GM18868 (cell line): ENCODE measurements around the gene RAB31.

Experiments
- ATAC-seq: cut with Tn5 transposase; IDR thresholded peaks from one replicate; pipeline ENCODE4 v1.9.1; 2021; ENCODE audit warnings: mild to moderate bottlenecking, moderate library complexity; ENCODE audit not compliant: unreplicated experiment

The RAB31 gene

GRCh38 chr18:9691235-9691634 is 16.9 kb upstream of the RAB31 start:
- peak; percentile 87 for ATAC-seq

- no peak for ATAC-seq
These were observed 13.9 kb upstream of the RAB31 start for GRCh38 chr18:9694174-9694573.

GRCh38 chr18:9694952-9695495 is 13.1 kb upstream of the RAB31 start:
- ATAC-seq = no peak

DNA sequence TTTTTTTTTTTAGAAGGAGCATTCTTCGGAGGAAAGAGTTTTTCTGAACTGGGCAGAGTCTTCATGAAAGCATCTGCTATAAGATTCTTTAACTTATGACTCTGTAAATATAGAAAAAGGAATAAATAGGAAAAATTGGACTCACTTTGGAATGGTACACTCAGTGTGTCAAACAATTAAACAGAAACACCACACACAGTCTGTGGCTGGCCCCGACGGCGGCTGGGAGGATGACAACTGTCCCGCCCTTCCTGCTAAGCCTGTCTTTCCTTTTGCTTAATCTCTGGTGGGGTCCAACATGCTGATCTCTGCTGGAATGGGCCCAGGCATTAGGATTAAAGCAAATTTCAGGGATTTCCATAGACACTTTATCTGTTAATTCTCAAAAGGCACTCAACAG is 12.5 kb upstream of the RAB31 start:
- ATAC-seq = no peak

GRCh38 chr18:9696112-9696511 is 12.0 kb upstream of the RAB31 start:
- ATAC-seq = no peak

- no peak for ATAC-seq
These were observed 11.4 kb upstream of the RAB31 start for GRCh38 chr18:9696701-9697100.

- no peak for ATAC-seq
These were observed 11.0 kb upstream of the RAB31 start for GRCh38 chr18:9697121-9697520.

DNA sequence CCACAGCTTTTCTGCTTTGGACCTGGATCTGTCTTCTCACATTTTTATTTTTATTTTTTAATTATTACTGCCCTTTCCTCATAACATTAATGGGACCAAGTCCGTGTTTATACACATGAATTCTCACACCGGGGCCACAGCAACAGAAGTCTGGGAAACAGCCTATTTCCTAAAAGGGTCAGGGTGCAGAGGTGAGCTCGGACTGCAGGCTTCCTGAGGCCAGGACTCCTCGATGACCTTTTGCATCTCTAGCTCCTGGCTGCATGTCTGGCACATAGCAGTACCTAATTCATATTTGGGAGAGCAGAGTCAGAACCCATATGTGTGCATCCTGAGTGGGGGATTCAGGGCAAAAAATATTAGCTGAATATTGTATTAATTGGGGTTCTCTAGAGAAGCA is 9.6 kb upstream of the RAB31 start:
- no peak for ATAC-seq

DNA sequence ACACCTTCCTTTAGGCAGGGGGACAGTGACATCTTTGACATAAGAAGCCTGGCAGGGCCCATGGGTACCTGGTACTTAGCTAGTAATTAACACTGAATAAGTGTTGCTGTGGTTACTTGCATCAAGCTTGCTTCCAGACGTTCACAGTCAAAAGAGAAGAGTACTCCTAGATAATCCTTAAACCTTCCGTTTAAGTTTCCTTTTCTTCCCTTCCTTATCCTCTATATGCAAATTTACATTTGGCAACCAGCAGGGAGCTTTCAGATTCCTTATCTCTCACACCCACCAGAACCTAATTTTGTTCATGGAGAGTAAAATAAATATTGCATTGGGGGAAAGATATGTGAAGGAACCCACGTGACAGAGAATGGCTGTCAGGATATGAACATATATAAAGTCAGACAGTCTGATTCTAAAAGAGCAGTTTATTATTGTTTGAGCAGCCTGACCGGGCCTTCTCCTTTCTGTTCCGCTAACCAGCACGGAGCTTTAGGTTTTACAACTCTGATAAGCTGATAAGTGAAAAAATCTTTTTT is 7.8 kb upstream of the RAB31 start:
- no peak for ATAC-seq

DNA sequence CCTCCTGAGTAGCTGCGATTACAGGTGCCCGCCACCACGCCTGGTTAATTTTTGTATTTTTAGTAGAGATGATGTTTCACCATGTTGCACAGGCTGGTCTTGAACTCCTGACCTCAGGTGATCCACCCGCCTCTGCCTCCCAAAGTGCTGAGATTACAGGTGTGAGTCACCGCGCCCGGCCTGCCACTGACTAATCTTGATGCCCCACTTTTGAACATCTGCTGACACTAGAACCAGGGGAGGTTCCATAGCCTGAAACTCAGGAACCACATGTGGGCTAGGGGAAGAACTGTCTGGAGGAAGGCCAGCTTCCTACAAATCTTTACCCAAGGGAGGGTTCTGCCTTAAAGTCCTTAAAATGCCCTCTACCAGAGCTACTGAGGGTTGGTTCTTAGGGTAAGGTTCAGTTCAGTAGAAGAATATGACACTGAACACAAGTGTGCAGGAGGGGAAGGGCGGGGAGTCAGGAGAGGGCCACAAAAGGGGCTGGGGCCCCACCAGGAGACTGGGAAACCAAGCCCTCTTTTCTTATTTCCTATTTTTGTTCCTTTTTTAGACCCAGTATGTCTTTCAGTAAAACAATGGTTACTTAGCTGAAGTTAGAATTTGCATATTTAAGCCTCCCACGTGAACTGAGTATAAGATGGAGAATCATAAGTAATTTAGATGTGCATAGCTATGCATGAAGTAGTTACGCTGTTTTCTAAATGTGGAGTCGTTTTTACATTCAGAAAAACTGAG is 6.3 kb upstream of the RAB31 start:
- ATAC-seq = no peak

DNA sequence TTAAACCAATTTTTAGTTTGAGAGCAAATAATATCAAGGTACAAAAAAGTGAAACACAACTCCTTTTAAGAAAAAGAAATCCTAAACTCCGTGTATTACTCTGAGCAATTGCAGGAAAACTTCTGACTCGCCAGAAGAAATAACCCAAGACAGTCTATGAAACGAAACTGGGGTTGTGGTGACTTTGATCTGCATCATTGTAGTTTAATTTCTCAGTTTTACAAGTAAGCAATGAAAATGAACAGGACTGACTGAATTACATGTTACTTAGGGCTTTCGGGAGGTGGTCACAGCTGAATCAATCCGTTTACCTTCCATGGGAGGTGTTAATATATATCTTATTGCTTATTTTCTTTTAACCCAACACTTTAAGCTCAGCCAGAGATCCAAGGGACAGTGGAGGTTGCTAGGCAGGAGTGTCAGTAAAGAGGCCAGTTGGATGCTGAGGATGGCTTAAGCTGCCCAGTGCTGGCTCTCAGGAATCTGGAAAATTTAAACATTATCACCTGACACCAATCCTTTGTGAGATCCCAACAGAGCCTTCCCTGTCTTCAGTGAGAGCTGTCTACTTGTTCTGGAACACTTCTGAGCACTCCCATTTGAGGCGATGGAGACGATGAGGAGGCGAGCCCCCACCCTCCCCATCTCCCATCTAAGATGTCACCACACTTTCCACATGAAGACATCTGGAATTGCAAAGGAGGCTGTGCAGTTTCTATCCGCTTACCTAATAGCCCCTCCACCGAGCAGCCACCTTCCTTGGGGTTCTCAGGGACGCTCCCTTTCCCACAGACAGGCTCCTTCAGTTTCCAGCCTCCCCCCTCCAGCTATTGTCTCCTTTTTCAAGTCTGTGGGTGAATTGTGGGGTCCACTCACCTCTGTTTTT is 3.6 kb upstream of the RAB31 start:
- no peak for ATAC-seq

DNA sequence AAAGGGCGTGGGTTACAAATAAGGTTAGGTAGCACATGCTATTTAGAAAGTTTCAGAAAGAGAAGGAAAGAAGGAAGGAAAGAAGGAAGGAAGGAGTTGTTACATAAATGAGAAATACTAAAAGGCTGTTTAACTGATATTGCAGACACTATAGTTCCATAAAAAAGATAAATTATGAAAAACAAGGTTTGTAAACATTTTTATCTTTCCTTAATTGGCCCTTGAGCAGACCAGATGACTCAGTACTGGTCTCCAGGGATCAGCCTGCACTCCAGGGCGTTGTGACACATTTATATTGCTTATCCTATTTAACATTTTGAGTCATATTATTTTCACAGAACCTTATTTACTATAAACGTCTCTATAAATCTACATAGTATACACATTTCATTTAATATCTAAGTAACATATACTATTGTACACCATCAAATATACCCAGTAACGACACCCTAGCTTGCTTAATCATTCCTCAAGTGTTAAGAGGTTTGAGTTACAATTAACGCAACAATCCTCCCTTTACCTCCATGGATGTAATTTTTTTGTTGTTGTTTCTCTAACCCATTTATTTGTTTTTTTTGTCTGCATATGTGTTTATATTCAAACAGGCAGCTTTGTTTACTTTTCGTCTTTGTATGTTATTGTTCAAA is 2.8 kb upstream of the RAB31 start:
- ATAC-seq = no peak

GRCh38 chr18:9706081-9706935 is 1.8 kb upstream of the RAB31 start:
- no peak for ATAC-seq

- ATAC-seq = no peak
These were observed 582 bp upstream of the RAB31 start for GRCh38 chr18:9707381-9708056.

DNA sequence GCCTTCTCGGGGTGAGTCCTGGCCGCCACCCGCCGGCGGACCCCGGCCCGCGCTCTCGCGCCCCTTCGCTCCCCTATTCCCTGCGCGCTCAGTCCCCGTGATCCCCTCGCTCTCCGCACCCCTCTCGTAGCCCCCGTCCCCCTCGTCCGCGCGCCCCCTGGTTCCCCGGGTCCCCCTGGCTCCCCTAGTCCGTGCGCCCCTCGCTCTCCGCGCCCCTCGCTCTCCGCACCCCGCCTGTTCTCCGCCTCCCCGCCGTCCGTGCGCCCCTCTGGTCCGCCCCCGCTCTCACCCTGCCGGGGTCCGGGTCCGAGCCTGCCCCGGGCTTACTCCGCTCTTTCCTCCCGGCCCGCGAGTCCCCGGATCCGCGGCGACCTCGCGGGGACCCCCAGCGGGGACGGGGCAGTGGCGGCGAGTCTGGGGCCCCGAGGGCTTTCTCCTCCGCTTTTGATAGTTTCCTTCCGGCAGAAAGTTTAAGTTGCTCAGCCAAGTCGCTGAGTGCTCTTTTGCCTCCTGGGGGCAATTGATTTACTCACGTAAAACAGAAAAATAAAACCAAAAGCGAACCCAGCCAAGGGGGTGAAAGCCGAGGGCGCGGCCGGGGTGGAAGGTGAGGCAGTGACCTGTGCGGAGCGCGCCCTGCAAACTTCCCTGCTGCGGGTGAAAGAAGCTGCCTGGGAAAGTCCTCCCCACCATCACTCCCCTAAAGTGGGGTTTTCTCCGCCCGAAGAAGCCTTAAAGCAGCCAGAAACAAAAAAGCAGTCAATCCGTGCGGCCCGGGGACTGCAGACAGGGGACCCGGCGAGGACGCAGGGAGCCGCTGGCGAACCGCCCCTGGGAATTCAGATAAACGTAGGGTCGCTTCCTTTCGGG is 568 bp downstream of the RAB31 start:
- ATAC-seq = no peak

DNA sequence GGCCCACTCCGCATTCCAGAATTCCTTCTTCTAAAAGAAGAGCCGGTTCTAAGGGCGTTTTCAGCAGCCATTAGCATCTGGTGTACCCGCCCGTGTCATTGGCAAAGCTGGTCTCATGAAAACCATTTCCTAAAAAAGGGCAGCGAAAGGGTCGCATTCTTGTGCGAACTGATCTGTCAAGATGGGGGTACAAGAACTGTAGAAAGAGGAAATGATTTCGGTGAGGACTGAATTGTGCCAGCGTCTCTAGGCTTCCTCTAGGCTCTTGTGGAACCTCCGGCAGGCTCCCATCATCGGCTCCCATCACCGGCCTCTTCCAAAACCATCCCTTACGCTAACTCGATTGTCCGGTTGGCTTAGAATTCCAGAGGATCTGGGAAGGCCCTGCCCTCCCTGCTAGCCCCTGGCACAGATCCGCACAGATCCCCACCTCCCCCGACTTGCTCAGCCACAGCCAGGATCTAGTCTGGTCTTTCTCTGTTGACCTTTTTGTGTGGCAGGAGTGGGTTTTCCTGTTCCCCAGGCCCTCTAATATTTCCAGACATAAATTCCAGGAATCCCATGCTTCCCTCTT is 1.3 kb downstream of the RAB31 start:
- no peak for ATAC-seq

DNA sequence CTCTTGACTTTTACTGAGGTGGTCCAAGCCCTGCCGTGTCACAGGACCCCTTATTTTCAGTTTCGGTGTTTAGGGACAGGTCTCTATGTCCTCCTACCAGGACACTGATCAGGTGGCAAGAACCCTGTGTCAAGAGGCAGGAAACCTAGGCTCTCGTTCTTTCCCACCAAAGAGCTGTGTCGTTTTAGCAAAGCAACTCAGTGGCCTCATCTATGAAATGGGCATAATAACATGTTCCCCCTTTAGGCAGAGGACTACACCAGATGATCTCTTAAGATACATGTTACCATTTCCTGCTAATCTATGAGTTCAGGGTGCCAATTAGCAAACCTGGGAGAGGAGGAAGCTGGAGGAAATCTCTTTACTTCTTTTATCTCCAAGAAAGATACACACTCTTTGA is 1.9 kb downstream of the RAB31 start:
- no peak for ATAC-seq

DNA sequence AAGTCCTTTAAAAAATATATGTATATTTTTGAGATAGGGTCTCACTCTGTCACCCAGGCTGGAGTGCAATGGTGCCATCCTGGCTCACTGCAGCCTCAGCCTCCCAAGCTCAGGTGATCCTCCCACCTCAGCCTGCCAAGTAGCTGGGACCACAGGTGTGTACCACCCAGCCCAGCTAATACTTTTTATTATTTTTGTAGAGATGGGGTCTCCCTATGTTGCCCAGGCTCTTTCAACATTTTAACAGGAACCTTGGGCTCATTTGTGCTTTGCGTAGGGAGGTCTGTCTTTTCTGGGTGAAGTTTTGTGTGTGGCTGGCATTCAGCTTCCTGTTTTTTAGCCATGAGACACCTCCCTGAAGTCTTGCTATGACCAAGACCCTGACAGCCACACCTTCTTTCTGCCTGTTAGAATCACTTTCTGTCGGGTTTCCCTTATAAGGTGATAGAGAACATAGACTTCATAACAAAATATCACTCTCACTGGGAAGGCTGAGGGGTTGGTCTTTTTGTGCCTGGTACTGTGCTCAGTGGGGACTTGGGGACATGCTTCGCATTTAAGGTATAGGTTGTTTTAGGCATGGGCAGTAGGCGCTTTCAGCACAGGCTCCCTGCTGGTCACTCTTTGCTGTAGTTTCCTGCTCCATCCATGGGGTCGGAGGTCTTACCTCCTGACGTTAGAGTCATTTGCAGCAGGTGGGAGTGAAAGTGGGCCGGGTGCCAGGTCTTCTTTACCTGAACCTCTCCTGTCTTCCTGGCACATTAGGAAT is 3.4 kb downstream of the RAB31 start:
- ATAC-seq = peak; percentile 71
